ENCODE results near the gene TMEM81.

Gene TMEM81

DNA sequence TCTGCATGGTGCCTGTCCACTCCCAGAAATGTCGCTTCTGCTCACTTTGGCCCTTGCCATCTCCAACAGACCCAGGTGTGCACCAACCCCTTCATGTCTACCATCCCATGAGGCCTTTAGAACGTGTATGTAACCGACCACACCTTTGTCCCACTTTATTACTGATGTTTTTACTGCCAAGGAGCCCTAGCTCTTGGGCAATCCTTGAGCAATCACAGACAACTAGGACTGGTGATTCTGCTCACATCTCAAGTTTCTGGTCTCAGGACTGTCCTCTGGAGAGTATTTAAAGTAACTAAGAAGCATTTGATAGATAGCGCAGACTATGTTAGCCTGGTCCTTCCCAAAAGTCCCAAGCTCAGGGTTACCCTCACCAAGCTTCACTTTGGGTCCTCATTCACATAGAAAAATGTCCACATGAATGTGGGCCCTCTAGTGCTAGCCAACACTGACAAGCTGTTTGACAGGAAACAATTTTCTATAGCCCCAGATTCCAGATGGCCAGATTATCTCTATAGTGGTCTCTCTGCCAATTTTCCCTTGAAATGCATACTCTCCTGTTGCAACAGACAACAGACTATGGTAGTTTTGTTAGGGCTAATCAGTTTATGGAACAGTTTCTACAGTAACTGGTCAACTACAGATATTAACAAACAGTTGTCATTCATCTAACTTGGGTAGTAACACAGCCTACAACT, 6.9 kb upstream of the TMEM81 start:
- Histone ChIP-seq H2BK15ac (replicated peaks; ENCODE audit: low read depth) (no peak overlapping the region), H3K4ac (ENCODE audit: low read depth, low read length) (no peak overlapping the region), H3K4me1 (ENCODE audit: control insufficient read depth, low read depth, low read length) (no peaks in the 10 kb centered on the region), H2AK5ac (ENCODE audit: low read length) (no peak overlapping the region), H3K56ac (ENCODE audit: low read length) (no peak overlapping the region), H3K36me3 (ENCODE audit: control insufficient read depth, insufficient read depth, low read length) (peaks cover 2% of the 10 kb centered on the region), H3K18ac (ENCODE audit: low read length) (no peak overlapping the region), H3K4me2 (ENCODE audit: low read length) (no peak overlapping the region), H2BK5ac (ENCODE audit: low read length) (no peak overlapping the region), H4K8ac (ENCODE audit: low read depth, low read length) (no peak overlapping the region), H3K79me1 (ENCODE audit: low read length) (no peaks in the 10 kb centered on the region), H3K79me2 (ENCODE audit: control insufficient read depth, insufficient read depth, low read length) (no peaks in the 10 kb centered on the region), H3K27me3 (ENCODE audit: insufficient read depth, low read length, poor library complexity) (no peaks in the 10 kb centered on the region), H4K5ac (ENCODE audit: low read length) (no peak overlapping the region), H2BK120ac (ENCODE audit: low read depth, low read length) (no peak overlapping the region), H3K9ac (ENCODE audit: low read length) (no peak overlapping the region), H3K27ac (ENCODE audit: low read depth, low read length) (no peak overlapping the region), H3K4me3 (ENCODE audit: low read length) (no peak overlapping the region), H3K23ac (ENCODE audit: low read length) (no peak overlapping the region)
- DNase-seq = no peak
- WGBS (ENCODE audit: extremely low coverage, insufficient coverage, low lambda C conversion rate) = no CpG with 5 or more reads among the region's 4 CpGs

DNA sequence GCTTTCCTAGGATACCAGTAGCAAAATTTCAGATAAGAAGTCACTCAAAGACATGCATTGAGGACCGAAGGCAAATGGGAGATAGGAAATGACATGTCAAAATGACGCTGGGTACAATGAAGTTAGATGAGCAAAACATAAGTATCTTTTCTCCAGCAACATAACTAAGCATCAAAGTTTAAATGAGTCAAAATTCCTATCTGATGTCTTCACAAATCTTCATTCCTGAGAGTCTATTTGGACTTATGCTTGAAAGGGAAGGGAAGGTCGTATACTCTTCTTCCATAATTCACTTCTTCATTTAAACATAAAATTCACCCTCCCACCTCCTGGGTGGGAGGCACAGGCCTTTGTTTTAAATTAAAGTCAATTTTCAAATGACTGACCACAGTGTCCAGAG, 4.1 kb upstream of the TMEM81 start:
- Histone ChIP-seq H3K23ac (ENCODE audit: low read length) (no peak overlapping the region), H3K4me3 (ENCODE audit: low read length) (no peak overlapping the region), H3K4ac (ENCODE audit: low read depth, low read length) (no peak overlapping the region), H3K27ac (ENCODE audit: low read depth, low read length) (no peak overlapping the region), H2BK120ac (ENCODE audit: low read depth, low read length) (no peak overlapping the region), H3K4me1 (ENCODE audit: control insufficient read depth, low read depth, low read length) (no peaks in the 10 kb centered on the region), H4K5ac (ENCODE audit: low read length) (no peak overlapping the region), H4K8ac (ENCODE audit: low read depth, low read length) (no peak overlapping the region), H3K18ac (ENCODE audit: low read length) (no peak overlapping the region), H3K27me3 (ENCODE audit: insufficient read depth, low read length, poor library complexity) (no peaks in the 10 kb centered on the region), H3K79me2 (ENCODE audit: control insufficient read depth, insufficient read depth, low read length) (no peaks in the 10 kb centered on the region), H2BK15ac (replicated peaks; ENCODE audit: low read depth) (no peak overlapping the region), H3K36me3 (ENCODE audit: control insufficient read depth, insufficient read depth, low read length) (peaks cover 3% of the 10 kb centered on the region), H2AK5ac (ENCODE audit: low read length) (no peak overlapping the region), H3K56ac (ENCODE audit: low read length) (no peak overlapping the region), H3K9ac (ENCODE audit: low read length) (no peak overlapping the region), H3K79me1 (ENCODE audit: low read length) (no peaks in the 10 kb centered on the region), H3K4me2 (ENCODE audit: low read length) (no peak overlapping the region), H2BK5ac (ENCODE audit: low read length) (no peak overlapping the region)
- no CpG with 5 or more reads among the region's 3 CpGs for WGBS (ENCODE audit: extremely low coverage, insufficient coverage, low lambda C conversion rate)
- no peak for DNase-seq

DNA sequence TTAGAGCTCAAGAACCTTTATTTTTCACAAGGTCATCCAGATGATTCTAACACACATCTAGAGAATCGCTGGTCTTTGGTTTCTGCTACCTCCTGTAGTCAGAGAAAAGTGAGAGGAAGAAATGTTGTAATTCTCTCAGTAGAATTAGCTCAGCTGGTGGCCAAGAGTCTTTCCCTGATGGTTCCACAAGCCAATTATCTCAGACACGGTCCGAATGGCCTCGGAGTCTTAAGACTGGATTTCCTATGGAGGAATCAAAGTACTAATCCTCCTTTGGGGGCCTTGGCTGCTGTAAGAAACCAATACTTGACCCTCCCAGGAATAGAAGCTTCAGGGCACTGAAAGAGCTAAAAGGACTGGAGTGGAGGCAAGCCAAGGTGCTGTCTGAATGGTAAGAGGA, 1.8 kb downstream of the TMEM81 start:
- Histone ChIP-seq H3K4ac (ENCODE audit: low read depth, low read length) (no peak overlapping the region), H4K8ac (ENCODE audit: low read depth, low read length) (no peak overlapping the region), H2BK5ac (ENCODE audit: low read length) (no peak overlapping the region), H4K5ac (ENCODE audit: low read length) (no peak overlapping the region), H2AK5ac (ENCODE audit: low read length) (no peak overlapping the region), H3K4me1 (ENCODE audit: control insufficient read depth, low read depth, low read length) (no peaks in the 10 kb centered on the region), H3K79me2 (ENCODE audit: control insufficient read depth, insufficient read depth, low read length) (no peaks in the 10 kb centered on the region), H3K4me3 (ENCODE audit: low read length) (no peak overlapping the region), H3K27ac (ENCODE audit: low read depth, low read length) (no peak overlapping the region), H3K56ac (ENCODE audit: low read length) (no peak overlapping the region), H3K23ac (ENCODE audit: low read length) (no peak overlapping the region), H2BK15ac (replicated peaks; ENCODE audit: low read depth) (no peak overlapping the region), H3K18ac (ENCODE audit: low read length) (no peak overlapping the region), H3K4me2 (ENCODE audit: low read length) (no peak overlapping the region), H3K79me1 (ENCODE audit: low read length) (no peaks in the 10 kb centered on the region), H3K27me3 (ENCODE audit: insufficient read depth, low read length, poor library complexity) (no peaks in the 10 kb centered on the region), H2BK120ac (ENCODE audit: low read depth, low read length) (no peak overlapping the region), H3K9ac (ENCODE audit: low read length) (no peak overlapping the region), H3K36me3 (ENCODE audit: control insufficient read depth, insufficient read depth, low read length) (peaks cover 3% of the 10 kb centered on the region)
- WGBS (ENCODE audit: extremely low coverage, insufficient coverage, low lambda C conversion rate) = no CpG with 5 or more reads among the region's 4 CpGs
- no peak for DNase-seq

DNA sequence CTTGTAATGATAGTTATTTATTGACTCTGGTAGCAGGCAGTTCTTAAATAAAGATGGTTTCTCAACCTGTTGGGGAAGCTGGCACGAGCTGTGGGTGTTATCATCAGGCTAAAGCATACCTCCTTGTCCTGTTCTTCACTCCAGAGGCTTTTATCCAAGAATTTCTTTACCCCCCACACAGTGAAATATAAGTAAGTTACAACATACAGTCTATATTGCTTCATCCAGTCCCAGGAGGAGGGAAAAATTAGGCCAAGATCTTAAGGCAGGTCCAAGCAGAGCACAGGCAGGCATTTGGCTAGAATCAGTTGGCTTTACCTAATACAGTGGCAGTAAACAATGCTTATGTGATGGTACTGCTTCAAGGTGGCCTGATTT, 6.3 kb downstream of the TMEM81 start:
- H2BK15ac ChIP-seq (replicated peaks; ENCODE audit: low read depth) = no peak overlapping the region
- no CpG with 5 or more reads among the region's 1 CpG for WGBS (ENCODE audit: extremely low coverage, insufficient coverage, low lambda C conversion rate)

DNA sequence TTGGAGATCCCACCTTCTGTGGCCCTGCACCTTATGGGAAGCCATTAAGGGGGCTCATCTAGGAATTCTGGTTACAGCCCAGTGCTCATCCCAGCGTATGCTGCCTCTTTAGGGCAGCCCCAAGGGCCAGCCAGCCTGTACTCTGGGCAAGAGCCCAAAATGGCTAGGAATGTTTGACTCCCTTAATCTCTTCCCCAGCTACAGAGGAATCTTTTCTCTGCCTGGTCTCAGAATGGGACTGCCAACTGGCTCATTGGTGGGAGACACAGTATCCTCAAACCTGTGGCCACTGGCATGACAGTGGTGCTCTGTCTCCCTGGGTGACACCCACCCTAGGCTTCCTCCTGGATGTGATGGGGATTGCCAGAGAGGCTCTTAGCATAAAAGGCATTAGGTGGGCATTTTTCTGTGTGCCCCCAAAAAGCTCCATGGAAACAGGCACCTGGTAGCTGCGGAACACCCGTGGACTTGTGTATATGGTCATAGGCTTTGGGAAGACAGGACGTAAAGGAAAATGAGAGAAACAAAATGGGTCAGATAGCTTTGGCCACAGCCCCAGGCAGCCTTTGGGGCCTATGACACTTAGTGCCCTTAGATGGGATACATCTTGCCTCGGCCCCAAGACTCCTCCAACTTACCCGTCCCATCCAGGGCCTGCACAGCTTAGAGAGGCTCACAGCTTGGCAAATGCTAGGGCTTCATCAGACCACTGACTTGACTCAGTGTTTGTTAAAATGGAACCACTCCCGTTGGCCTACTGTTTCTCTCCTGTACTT, 6.9 kb downstream of the TMEM81 start:
- DNase-seq = no peak
- H3K27me3 ChIP-seq (ENCODE audit: insufficient read depth, low read length, poor library complexity) = no peaks in the 10 kb centered on the region
- no peaks in the 10 kb centered on the region for H3K79me1 ChIP-seq (ENCODE audit: low read length)
- no peak overlapping the region for H2BK5ac ChIP-seq (ENCODE audit: low read length)
- H3K36me3 ChIP-seq (ENCODE audit: control insufficient read depth, insufficient read depth, low read length) = no peaks in the 10 kb centered on the region
- no peak overlapping the region for H2BK120ac ChIP-seq (ENCODE audit: low read depth, low read length)
- no peak overlapping the region for H4K8ac ChIP-seq (ENCODE audit: low read depth, low read length)
- no peaks in the 10 kb centered on the region for H3K4me1 ChIP-seq (ENCODE audit: control insufficient read depth, low read depth, low read length)
- no peak overlapping the region for H3K4ac ChIP-seq (ENCODE audit: low read depth, low read length)
- no peak overlapping the region for H3K23ac ChIP-seq (ENCODE audit: low read length)
- no CpG with 5 or more reads among the region's 7 CpGs for WGBS (ENCODE audit: extremely low coverage, insufficient coverage, low lambda C conversion rate)
- H2AK5ac ChIP-seq (ENCODE audit: low read length) = no peak overlapping the region
- H4K5ac ChIP-seq (ENCODE audit: low read length) = no peak overlapping the region
- H3K56ac ChIP-seq (ENCODE audit: low read length) = no peak overlapping the region
- H3K9ac ChIP-seq (ENCODE audit: low read length) = no peak overlapping the region
- no peak overlapping the region for H3K18ac ChIP-seq (ENCODE audit: low read length)
- no peak overlapping the region for H3K4me3 ChIP-seq (ENCODE audit: low read length)
- no peak overlapping the region for H3K27ac ChIP-seq (ENCODE audit: low read depth, low read length)
- H3K79me2 ChIP-seq (ENCODE audit: control insufficient read depth, insufficient read depth, low read length) = no peaks in the 10 kb centered on the region
- no peak overlapping the region for H2BK15ac ChIP-seq (replicated peaks; ENCODE audit: low read depth)
- no peak overlapping the region for H3K4me2 ChIP-seq (ENCODE audit: low read length)

More for the DNA sequence above, 6.3 kb downstream of the TMEM81 start:
- H3K4ac ChIP-seq (ENCODE audit: low read depth, low read length) = no peak overlapping the region
- no peak overlapping the region for H2AK5ac ChIP-seq (ENCODE audit: low read length)
- no peak overlapping the region for H3K23ac ChIP-seq (ENCODE audit: low read length)
- no peaks in the 10 kb centered on the region for H3K4me1 ChIP-seq (ENCODE audit: control insufficient read depth, low read depth, low read length)
- H3K27me3 ChIP-seq (ENCODE audit: insufficient read depth, low read length, poor library complexity) = no peaks in the 10 kb centered on the region
- H3K4me2 ChIP-seq (ENCODE audit: low read length) = no peak overlapping the region
- H4K5ac ChIP-seq (ENCODE audit: low read length) = no peak overlapping the region
- H4K8ac ChIP-seq (ENCODE audit: low read depth, low read length) = no peak overlapping the region
- no peak overlapping the region for H3K18ac ChIP-seq (ENCODE audit: low read length)
- H3K4me3 ChIP-seq (ENCODE audit: low read length) = no peak overlapping the region
- no peak overlapping the region for H2BK5ac ChIP-seq (ENCODE audit: low read length)
- no peak overlapping the region for H3K27ac ChIP-seq (ENCODE audit: low read depth, low read length)
- no peaks in the 10 kb centered on the region for H3K79me1 ChIP-seq (ENCODE audit: low read length)
- no peak overlapping the region for H3K9ac ChIP-seq (ENCODE audit: low read length)
- no peak overlapping the region for H2BK120ac ChIP-seq (ENCODE audit: low read depth, low read length)
- no peak overlapping the region for H3K56ac ChIP-seq (ENCODE audit: low read length)
- DNase-seq = no peak
- no peaks in the 10 kb centered on the region for H3K36me3 ChIP-seq (ENCODE audit: control insufficient read depth, insufficient read depth, low read length)
- no peaks in the 10 kb centered on the region for H3K79me2 ChIP-seq (ENCODE audit: control insufficient read depth, insufficient read depth, low read length)
